Measurements from ENCODE around the gene TMEM253.

Gene TMEM253

DNA sequence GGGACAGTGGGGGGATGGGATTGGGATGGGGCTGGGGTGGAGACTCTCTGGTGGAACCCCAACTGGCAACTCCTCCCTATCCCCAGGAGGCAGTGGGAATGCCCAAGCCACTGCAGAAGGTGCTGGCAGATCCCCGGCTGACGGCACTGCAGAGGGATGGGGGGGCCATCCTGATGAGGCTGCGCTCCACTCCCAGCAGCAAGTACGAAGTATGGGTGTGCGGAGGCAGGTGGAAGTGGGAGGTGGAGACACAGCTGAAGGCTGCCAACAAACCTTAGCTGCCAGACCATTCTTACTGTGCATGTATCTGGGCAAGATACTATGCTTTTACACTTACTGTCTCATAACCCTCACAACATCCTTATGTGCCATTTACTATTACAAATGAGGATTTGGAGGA lies 22.6 kb upstream of the TMEM253 start:
- TF ChIP-seq CTCF (IDR thresholded peaks at IDR 0.05; ENCODE audit: borderline replicate concordance, insufficient read depth, low read depth, low read length), result no peak
- H3K4me3 ChIP-seq (ENCODE audit: low read depth, low read length), result no peak overlapping the region

DNA sequence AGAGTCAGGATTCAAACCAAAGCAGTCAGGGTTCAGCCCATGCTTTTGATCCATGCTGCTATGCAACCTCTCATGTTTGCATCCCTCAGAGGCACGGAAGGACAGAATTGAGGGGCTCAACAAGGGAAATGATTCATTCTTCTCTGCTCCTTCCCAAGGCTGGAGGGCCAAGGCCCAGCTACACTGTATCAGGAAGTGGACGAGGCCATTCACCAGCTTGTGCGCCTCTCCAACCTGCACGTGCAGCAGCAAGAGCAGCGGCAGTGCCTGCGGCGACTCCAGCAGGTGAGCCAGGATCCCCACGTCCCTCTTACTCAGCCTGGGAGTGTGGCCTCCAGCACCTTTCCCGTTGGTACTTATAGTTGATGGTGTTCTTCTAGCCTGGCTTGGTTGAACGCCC lies 22.1 kb upstream of the TMEM253 start:
- TF ChIP-seq CTCF (IDR thresholded peaks at IDR 0.05; ENCODE audit: borderline replicate concordance, insufficient read depth, low read depth, low read length), result no peak
- no peak overlapping the region for H3K4me3 ChIP-seq (ENCODE audit: low read depth, low read length)

- TF ChIP-seq CTCF (IDR thresholded peaks at IDR 0.05; ENCODE audit: borderline replicate concordance, insufficient read depth, low read depth, low read length), result no peak
- no peak overlapping the region for H3K4me3 ChIP-seq (ENCODE audit: low read depth, low read length)
Measured at GRCh38 chr14:21081521-21082142, 19.2 kb upstream of the TMEM253 start.

GRCh38 chr14:21083565-21084325 lies 17.1 kb upstream of the TMEM253 start:
- no peak overlapping the region for H3K4me3 ChIP-seq (ENCODE audit: low read depth, low read length)
- TF ChIP-seq CTCF (IDR thresholded peaks at IDR 0.05; ENCODE audit: borderline replicate concordance, insufficient read depth, low read depth, low read length), result no peak

DNA sequence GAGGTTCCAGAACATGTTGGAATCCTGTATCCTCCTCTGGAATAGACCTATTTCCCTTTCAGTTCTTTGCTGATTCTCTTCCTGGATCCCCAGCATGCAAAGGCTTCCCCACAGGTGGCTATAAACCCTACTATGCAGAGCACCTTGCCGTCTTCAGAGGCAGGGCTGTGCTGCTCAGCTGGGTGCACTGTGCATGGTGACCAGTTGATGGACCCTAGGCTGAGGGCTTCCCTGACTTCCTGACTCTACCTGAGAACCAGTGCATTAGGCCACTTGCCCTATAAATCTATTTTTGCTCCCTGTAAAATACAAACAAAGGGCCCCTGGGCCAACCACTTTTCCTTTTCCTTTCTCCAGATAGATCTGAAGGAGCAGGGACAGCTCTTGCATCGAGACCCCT lies 16.5 kb upstream of the TMEM253 start:
- TF ChIP-seq CTCF (IDR thresholded peaks at IDR 0.05; ENCODE audit: borderline replicate concordance, insufficient read depth, low read depth, low read length), result no peak
- H3K4me3 ChIP-seq (ENCODE audit: low read depth, low read length), result no peak overlapping the region

DNA sequence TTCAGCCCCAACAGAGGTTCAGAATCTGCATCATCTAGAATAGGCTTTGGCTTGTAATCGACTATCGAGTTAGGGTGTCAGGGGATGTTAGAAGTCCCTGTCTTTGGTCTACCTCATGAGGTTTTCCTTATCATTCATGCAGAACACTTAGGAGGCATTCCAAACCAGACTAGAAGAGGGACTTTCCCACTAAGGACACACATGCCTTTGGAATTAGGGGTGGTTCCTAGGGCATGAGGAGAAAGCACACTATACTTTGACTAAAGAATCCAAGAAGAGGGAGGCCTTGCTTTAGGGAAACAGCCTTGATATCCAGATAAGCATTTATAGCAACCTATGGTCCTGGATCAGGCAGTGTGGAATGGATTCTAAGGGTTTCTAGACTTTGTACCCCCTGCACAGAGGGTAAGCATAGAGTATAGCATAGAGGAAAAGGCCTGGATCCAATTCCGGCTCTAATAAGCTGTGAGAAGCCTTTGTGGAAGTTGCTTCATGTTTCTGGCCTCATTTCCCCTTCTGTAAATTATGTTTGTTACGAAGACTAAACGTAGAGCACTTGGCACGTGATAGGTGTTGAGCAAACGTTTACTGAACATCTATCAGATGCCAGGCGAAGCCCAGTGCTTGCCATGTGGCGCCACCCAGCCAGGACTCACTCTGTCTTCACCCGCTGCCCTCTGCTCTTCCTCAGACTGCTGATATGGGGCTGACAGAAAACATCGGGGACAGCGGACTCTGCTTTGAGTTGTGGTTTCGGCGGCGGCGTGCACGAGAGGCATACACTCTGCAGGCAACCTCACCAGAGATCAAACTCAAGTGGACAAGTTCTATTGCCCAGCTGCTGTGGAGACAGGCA lies 15.6 kb upstream of the TMEM253 start:
- no peak overlapping the region for H3K4me3 ChIP-seq (ENCODE audit: low read depth, low read length)
- no peak for TF ChIP-seq CTCF (IDR thresholded peaks at IDR 0.05; ENCODE audit: borderline replicate concordance, insufficient read depth, low read depth, low read length)

Measured in GM12875 (cell line).